Central memory CD8-positive, alpha-beta T cell (primary cell): ENCODE results near the gene RFPL1.
A peak's percentile ranks its signal among the peaks of the same experiment; 100 is the strongest.
"Not testable (repeated sequence)": the region's sequence is repeated elsewhere in the genome, so short reads cannot be mapped to it uniquely, and the experiment has no call there.

Experiments
- ATAC-seq: fragments of 150-1000 bp; cut with Tn5 transposase; replicated peaks from 2 replicates; pipeline ENCODE4 v1.10.0; 2022; ENCODE audit warnings: mild to moderate bottlenecking, moderate FRiP score, moderate number of reproducible peaks; ENCODE audit not compliant: poor library complexity, severe bottlenecking; ENCODE audit errors: extremely low read depth
- DNase-seq, 2 donors: peaks; one replicate each; pipeline ENCODE4 v3.0.0; 2021; ENCODE audit warnings: low spot score in 2 of 2
- H3K27ac Mint-ChIP-seq: one replicate; pipeline ENCODE4 v1.8.0; 2022; ENCODE audit warnings: low read depth, mild to moderate bottlenecking, moderate library complexity, mixed read lengths
- H3K27me3 Mint-ChIP-seq: one replicate; pipeline ENCODE4 v1.8.0; 2022; ENCODE audit warnings: mixed read lengths
- H3K36me3 Mint-ChIP-seq: one replicate; pipeline ENCODE4 v1.8.0; 2022; ENCODE audit warnings: mild to moderate bottlenecking, moderate library complexity, mixed read lengths; ENCODE audit not compliant: insufficient read depth
- H3K4me1 Mint-ChIP-seq: one replicate; pipeline ENCODE4 v1.8.0; 2022; ENCODE audit warnings: mixed read lengths
- H3K4me3 Mint-ChIP-seq: one replicate; pipeline ENCODE4 v1.8.0; 2022; ENCODE audit warnings: mild to moderate bottlenecking, moderate library complexity, mixed read lengths
- H3K9me3 Mint-ChIP-seq: one replicate; pipeline ENCODE4 v1.8.0; 2022; ENCODE audit warnings: mixed read lengths

The RFPL1 gene

GRCh38 chr22:29438283-29438682 is at the start of gene RFPL1:
RFPL1 (plus strand) TSS chr22:29438583.
- not testable (repeated sequence) for H3K27ac Mint-ChIP-seq, ATAC-seq, DNase-seq, H3K9me3 Mint-ChIP-seq, H3K4me1 Mint-ChIP-seq, H3K36me3 Mint-ChIP-seq, H3K4me3 Mint-ChIP-seq
- H3K27me3 Mint-ChIP-seq: peaks cover 54% of the 10 kb centered on the region

- Mint-ChIP-seq H3K4me1 (peaks cover 51% of the 10 kb centered on the region), H3K27me3 (no peaks in the 10 kb centered on the region), H3K4me3 (peak overlapping the region; percentile 88), H3K27ac (peak overlapping the region; percentile 82), H3K9me3 (no peaks in the 10 kb centered on the region), H3K36me3 (peaks cover 6% of the 10 kb centered on the region)
- DNase-seq: no peak
- ATAC-seq: no peak
Observed at GRCh38 chr22:29388759-29389090, 49.7 kb upstream of the RFPL1 start.

GRCh38 chr22:29390270-29390669 is 48.1 kb upstream of the RFPL1 start:
- H3K4me1 Mint-ChIP-seq: peaks cover 46% of the 10 kb centered on the region
- no peaks in the 10 kb centered on the region for H3K9me3 Mint-ChIP-seq
- DNase-seq (no peak), ATAC-seq (no peak)
- no peak overlapping the region for H3K27ac Mint-ChIP-seq
- H3K36me3 Mint-ChIP-seq: peaks cover 8% of the 10 kb centered on the region
- H3K4me3 Mint-ChIP-seq: no peak overlapping the region
- no peaks in the 10 kb centered on the region for H3K27me3 Mint-ChIP-seq

GRCh38 chr22:29391546-29391945 is 46.8 kb upstream of the RFPL1 start:
- Mint-ChIP-seq H3K4me1 (peaks cover 37% of the 10 kb centered on the region), H3K27me3 (no peaks in the 10 kb centered on the region), H3K4me3 (no peak overlapping the region), H3K9me3 (no peaks in the 10 kb centered on the region), H3K36me3 (peaks cover 9% of the 10 kb centered on the region), H3K27ac (no peak overlapping the region)
- no peak for ATAC-seq
- DNase-seq: no peak

- peaks cover 5% of the 10 kb centered on the region for H3K36me3 Mint-ChIP-seq
- H3K9me3 Mint-ChIP-seq: no peaks in the 10 kb centered on the region
- no peak for ATAC-seq
- no peaks in the 10 kb centered on the region for H3K27me3 Mint-ChIP-seq
- H3K4me3 Mint-ChIP-seq: no peak overlapping the region
- H3K27ac Mint-ChIP-seq: no peak overlapping the region
- H3K4me1 Mint-ChIP-seq: peaks cover 21% of the 10 kb centered on the region
- no peak for DNase-seq
Observed at GRCh38 chr22:29393019-29393608, 45.3 kb upstream of the RFPL1 start.

GRCh38 chr22:29394931-29395581 is 43.3 kb upstream of the RFPL1 start:
- H3K27me3 Mint-ChIP-seq: no peaks in the 10 kb centered on the region
- H3K27ac Mint-ChIP-seq: no peak overlapping the region
- no peaks in the 10 kb centered on the region for H3K9me3 Mint-ChIP-seq

GRCh38 chr22:29396126-29396525 is 42.3 kb upstream of the RFPL1 start:
- H3K4me3 Mint-ChIP-seq: no peak overlapping the region
- H3K36me3 Mint-ChIP-seq: peaks cover 5% of the 10 kb centered on the region
- H3K4me1 Mint-ChIP-seq: peaks cover 11% of the 10 kb centered on the region
- peaks cover 8% of the 10 kb centered on the region for H3K27me3 Mint-ChIP-seq
- DNase-seq (no peak), ATAC-seq (no peak)
- H3K9me3 Mint-ChIP-seq: no peaks in the 10 kb centered on the region
- no peak overlapping the region for H3K27ac Mint-ChIP-seq

More at GRCh38 chr22:29394931-29395581, 43.3 kb upstream of the RFPL1 start:
- DNase-seq (peak; percentile 47 to 53), ATAC-seq (peak; percentile 70)
- Mint-ChIP-seq H3K4me1 (peaks cover 11% of the 10 kb centered on the region), H3K36me3 (peaks cover 5% of the 10 kb centered on the region), H3K4me3 (no peak overlapping the region)

- Mint-ChIP-seq H3K9me3 (no peaks in the 10 kb centered on the region), H3K36me3 (peaks cover 5% of the 10 kb centered on the region), H3K27ac (no peak overlapping the region), H3K4me3 (no peak overlapping the region), H3K27me3 (peaks cover 23% of the 10 kb centered on the region), H3K4me1 (peaks cover 11% of the 10 kb centered on the region)
- ATAC-seq (no peak), DNase-seq (no peak)
Observed at GRCh38 chr22:29397791-29398190, 40.6 kb upstream of the RFPL1 start.

- peaks cover under 1% of the 10 kb centered on the region for H3K4me1 Mint-ChIP-seq
- no peak overlapping the region for H3K27ac Mint-ChIP-seq
- H3K4me3 Mint-ChIP-seq: no peak overlapping the region
- no peak for ATAC-seq
- H3K36me3 Mint-ChIP-seq: peaks cover 3% of the 10 kb centered on the region
- DNase-seq: no peak
- H3K9me3 Mint-ChIP-seq: no peaks in the 10 kb centered on the region
- H3K27me3 Mint-ChIP-seq: peaks cover 32% of the 10 kb centered on the region
Observed at GRCh38 chr22:29400576-29400975, 37.8 kb upstream of the RFPL1 start.

- not testable (repeated sequence) for H3K9me3 Mint-ChIP-seq, H3K4me1 Mint-ChIP-seq
Observed at GRCh38 chr22:29401538-29401937, 36.8 kb upstream of the RFPL1 start.

GRCh38 chr22:29408940-29409339 is 29.4 kb upstream of the RFPL1 start:
- no peak for DNase-seq
- Mint-ChIP-seq H3K27ac (no peak overlapping the region), H3K9me3 (no peaks in the 10 kb centered on the region), H3K4me1 (peaks cover under 1% of the 10 kb centered on the region), H3K4me3 (no peak overlapping the region), H3K36me3 (no peaks in the 10 kb centered on the region), H3K27me3 (no peaks in the 10 kb centered on the region)
- no peak for ATAC-seq

More at GRCh38 chr22:29401538-29401937, 36.8 kb upstream of the RFPL1 start:
- not testable (repeated sequence) for ATAC-seq, DNase-seq, H3K4me3 Mint-ChIP-seq, H3K27ac Mint-ChIP-seq, H3K36me3 Mint-ChIP-seq
- peaks cover 32% of the 10 kb centered on the region for H3K27me3 Mint-ChIP-seq

GRCh38 chr22:29411569-29412211 is 26.7 kb upstream of the RFPL1 start:
- H3K4me1 Mint-ChIP-seq: peaks cover 17% of the 10 kb centered on the region
- H3K9me3 Mint-ChIP-seq, H3K4me3 Mint-ChIP-seq, H3K36me3 Mint-ChIP-seq, H3K27me3 Mint-ChIP-seq, ATAC-seq, DNase-seq, H3K27ac Mint-ChIP-seq: not testable (repeated sequence)

- not testable (repeated sequence) for H3K27me3 Mint-ChIP-seq, DNase-seq, H3K4me3 Mint-ChIP-seq, H3K36me3 Mint-ChIP-seq, ATAC-seq, H3K27ac Mint-ChIP-seq, H3K9me3 Mint-ChIP-seq
- H3K4me1 Mint-ChIP-seq: peaks cover 17% of the 10 kb centered on the region
Observed at GRCh38 chr22:29412772-29413171, 25.6 kb upstream of the RFPL1 start.
